HL-60 (cell line): ENCODE data around the gene ROPN1L.

Source experiments
- DNase-seq, 2 experiments: peaks; one replicate each; pipeline ENCODE4 v3.0.0-alpha.2; 2010 to 2020; ENCODE audit warnings: low read depth in 1 of 2, low spot score in 1 of 2
- H3K27ac ChIP-seq: fragments of 250-450 bp; sonication (Bioruptor Pico); replicated peaks from 2 replicates; pipeline ENCODE4 v1.5.1; 2020; ENCODE audit warnings: mild to moderate bottlenecking, moderate library complexity
- H3K27me3 ChIP-seq: fragments of 250-450 bp; sonication (Bioruptor Pico); 2 replicates; pipeline ENCODE4 v1.5.1; 2021; ENCODE audit warnings: mild to moderate bottlenecking, moderate library complexity; ENCODE audit not compliant: insufficient read depth, poor library complexity, severe bottlenecking
- H3K4me3 ChIP-seq: replicated peaks from 2 replicates; pipeline ENCODE4 v1.5.1; 2011; ENCODE audit warnings: mild to moderate bottlenecking, control low read depth, low read length; ENCODE audit not compliant: insufficient read depth
- CTCF ChIP-seq: IDR thresholded peaks from one replicate; pipeline ENCODE4 v1.5.1; 2011; ENCODE audit warnings: low read length, control low read depth, inconsistent platforms; ENCODE audit not compliant: insufficient read depth
- GABPA ChIP-seq: IDR thresholded peaks from 2 replicates; pipeline ENCODE4 v1.6.1; 2012; ENCODE audit warnings: low read depth
- POLR2AphosphoS5 ChIP-seq: IDR thresholded peaks from 2 replicates; pipeline ENCODE4 v1.6.1; 2012; ENCODE audit warnings: low read depth
- SPI1 ChIP-seq: IDR thresholded peaks from 2 replicates; pipeline ENCODE4 v1.6.1; 2012; ENCODE audit warnings: low read depth, mild to moderate bottlenecking, borderline replicate concordance
- TF ChIP-seq, protein P1 (sequence below): IDR thresholded peaks from 2 replicates; pipeline ENCODE4 v1.6.1; 2012; ENCODE audit warnings: low read depth; ENCODE audit not compliant: insufficient replicate concordance

ROPN1L gene

GRCh38 chr5:10480237-10480985 is 38.7 kb downstream of the ROPN1L start:
- H3K27me3 ChIP-seq = no peaks in the 10 kb centered on the region
- no peak overlapping the region for H3K4me3 ChIP-seq
- H3K27ac ChIP-seq = no peak overlapping the region
- TF ChIP-seq, protein P1, sequence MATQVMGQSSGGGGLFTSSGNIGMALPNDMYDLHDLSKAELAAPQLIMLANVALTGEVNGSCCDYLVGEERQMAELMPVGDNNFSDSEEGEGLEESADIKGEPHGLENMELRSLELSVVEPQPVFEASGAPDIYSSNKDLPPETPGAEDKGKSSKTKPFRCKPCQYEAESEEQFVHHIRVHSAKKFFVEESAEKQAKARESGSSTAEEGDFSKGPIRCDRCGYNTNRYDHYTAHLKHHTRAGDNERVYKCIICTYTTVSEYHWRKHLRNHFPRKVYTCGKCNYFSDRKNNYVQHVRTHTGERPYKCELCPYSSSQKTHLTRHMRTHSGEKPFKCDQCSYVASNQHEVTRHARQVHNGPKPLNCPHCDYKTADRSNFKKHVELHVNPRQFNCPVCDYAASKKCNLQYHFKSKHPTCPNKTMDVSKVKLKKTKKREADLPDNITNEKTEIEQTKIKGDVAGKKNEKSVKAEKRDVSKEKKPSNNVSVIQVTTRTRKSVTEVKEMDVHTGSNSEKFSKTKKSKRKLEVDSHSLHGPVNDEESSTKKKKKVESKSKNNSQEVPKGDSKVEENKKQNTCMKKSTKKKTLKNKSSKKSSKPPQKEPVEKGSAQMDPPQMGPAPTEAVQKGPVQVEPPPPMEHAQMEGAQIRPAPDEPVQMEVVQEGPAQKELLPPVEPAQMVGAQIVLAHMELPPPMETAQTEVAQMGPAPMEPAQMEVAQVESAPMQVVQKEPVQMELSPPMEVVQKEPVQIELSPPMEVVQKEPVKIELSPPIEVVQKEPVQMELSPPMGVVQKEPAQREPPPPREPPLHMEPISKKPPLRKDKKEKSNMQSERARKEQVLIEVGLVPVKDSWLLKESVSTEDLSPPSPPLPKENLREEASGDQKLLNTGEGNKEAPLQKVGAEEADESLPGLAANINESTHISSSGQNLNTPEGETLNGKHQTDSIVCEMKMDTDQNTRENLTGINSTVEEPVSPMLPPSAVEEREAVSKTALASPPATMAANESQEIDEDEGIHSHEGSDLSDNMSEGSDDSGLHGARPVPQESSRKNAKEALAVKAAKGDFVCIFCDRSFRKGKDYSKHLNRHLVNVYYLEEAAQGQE = no peak
- TF ChIP-seq CTCF = no peak
- TF ChIP-seq SPI1 = no peak
- TF ChIP-seq POLR2AphosphoS5 = no peak
- TF ChIP-seq GABPA = no peak
- DNase-seq = no peak

- Histone ChIP-seq H3K4me3 (no peak overlapping the region), H3K27ac (no peak overlapping the region), H3K27me3 (no peaks in the 10 kb centered on the region)
- DNase-seq = no peak
- TF ChIP-seq SPI1 (no peak), POLR2AphosphoS5 (no peak), GABPA (no peak), CTCF (no peak)
- TF ChIP-seq, protein P1 = no peak
These were observed 39.7 kb downstream of the ROPN1L start for GRCh38 chr5:10481241-10481935.

DNA sequence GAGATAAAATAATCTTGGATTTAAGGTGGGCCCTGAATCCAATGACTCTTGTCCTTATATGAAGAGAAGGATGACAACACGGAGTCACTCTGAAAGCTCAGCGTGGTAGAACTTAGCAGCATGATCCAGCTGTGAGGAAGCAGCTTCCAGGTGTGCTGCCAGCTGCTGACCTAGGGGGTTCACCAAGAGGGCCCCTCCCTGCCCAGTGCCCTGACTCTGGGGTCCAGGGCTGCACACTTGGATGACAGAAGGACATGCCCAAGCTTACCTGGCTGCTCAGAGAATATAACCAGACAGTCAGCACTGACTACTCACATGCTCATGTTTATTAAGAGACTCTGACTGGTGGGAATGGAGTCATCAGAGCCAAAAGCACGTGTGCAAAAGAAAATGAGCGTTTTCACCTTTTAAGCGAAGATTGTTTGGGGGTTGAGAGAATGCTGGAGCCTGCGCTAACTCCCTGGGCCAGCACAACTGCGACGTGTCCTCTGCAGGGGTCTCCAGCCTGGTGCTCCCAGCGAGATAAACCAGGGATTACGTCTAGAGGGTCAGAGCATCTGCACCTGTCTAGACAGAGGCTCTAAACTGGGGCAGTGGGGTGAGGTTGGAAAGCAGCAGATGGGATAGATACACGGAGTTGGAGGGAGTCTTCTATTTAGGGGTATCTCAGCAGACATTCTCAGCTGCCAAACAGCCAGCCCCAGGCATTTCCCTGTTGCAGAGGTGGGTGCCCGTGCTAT is 41.3 kb downstream of the ROPN1L start:
- Histone ChIP-seq H3K27me3 (no peaks in the 10 kb centered on the region), H3K27ac (no peak overlapping the region), H3K4me3 (no peak overlapping the region)
- DNase-seq = no peak
- TF ChIP-seq POLR2AphosphoS5 (no peak), SPI1 (no peak), CTCF (no peak), GABPA (no peak)
- TF ChIP-seq, protein P1 = no peak
